GM21528 (cell line): ENCODE data around the gene AUTS2.
"Not testable (repeated sequence)": the region's sequence is repeated elsewhere in the genome, so short reads cannot be mapped to it uniquely, and the experiment has no call there.

Experiments
- ATAC-seq: cut with Tn5 transposase; IDR thresholded peaks from one replicate; pipeline ENCODE4 v1.9.1; 2021; ENCODE audit warnings: mild to moderate bottlenecking, moderate library complexity; ENCODE audit not compliant: unreplicated experiment, low FRiP score

AUTS2 gene

DNA sequence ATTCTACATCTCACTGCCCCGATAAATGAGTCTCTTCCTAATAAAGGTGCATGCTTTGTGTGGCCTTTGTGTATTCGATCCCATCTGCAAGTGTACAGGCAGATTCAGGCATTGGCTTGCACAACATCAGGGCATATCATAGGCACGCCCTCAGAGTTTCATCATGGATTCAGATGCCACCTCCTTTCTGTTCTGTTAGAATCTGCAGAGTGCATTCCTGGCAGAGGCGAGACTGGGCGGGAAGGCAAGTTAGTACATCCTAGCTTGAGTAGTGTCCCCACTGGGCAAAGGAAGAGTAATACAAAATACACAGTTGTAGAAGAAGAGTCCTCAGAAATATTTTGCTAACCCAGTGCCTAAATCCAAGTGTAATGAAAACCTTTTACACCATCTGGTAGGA, 1187.2 kb downstream of the AUTS2 start:
- no peak for ATAC-seq

DNA sequence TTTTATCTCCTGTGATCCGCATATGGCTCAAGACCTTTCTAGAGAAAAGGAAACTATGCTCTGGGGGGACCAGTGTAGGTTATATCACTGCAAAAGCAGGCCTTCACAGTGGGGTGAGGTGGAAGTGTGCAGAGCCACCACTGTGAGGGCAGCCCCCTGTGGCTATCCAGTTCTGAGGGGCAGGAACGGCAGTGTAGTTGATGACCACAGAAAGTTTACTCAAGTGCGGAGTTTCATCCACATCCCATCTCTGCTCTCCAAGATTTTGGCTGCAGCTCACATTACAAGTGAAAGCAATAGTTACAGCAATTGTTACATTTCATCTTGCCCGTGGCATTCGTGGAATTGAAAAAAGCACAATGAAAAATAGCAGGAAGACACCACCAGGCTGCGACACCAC, 1187.8 kb downstream of the AUTS2 start:
- no peak for ATAC-seq

DNA sequence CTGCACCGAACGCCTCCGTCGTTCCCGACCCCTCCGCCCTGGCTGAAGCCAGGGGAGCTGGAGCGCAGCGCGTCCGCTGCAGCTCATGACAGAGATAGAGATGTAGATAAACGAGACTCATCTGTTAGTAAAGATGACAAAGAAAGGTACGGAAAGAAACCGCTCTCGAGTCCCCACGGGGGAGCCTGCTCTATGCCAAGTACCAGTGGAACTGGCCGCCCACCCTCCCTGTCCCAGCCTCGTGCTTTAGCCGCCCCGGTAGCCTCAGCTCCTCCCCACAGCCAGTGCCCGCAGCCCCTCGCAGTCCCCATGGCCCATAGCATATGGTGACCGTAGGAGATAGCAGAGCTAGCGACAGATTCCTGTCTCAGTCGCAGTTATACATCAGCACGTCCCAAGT, 1189.0 kb downstream of the AUTS2 start:
- ATAC-seq, result no peak

DNA sequence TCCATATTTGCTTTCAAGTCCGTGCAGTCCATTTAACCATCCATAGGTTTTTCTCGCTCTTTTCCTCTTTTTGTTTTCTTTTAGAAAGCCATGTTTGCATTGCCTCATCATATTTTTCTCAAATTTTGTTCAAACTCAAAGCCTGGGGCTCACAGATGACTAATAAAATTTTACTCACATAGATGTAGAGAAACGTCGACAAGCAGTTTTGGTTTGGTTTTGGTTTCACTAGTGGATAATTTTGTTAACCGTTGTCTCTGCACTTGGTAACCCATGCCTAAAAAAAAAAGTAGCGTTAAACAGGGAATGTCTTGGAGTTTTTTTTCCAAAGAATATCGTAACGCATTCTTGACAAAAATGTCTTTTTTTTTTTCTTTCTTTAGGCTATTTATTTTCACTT, 1189.5 kb downstream of the AUTS2 start:
- no peak for ATAC-seq

DNA sequence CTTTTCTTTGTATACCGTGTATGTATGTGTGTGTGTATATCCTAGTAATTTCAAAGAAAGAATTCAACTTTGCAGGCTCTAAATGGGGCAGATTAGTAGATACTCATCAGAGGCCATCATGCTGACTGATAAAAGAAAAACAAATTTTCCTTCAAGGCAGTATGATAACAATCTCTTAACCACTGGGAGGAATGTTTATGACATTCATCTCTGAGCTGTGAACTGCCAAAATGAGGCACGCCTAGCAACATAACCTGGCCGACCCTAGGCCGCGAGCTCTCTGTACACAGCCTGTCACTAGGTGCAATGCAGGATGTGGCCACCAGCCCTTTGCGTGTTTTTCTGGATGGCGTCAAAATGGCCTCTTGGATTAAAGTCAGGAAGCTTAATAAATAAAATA, 1190.0 kb downstream of the AUTS2 start:
- no peak for ATAC-seq

DNA sequence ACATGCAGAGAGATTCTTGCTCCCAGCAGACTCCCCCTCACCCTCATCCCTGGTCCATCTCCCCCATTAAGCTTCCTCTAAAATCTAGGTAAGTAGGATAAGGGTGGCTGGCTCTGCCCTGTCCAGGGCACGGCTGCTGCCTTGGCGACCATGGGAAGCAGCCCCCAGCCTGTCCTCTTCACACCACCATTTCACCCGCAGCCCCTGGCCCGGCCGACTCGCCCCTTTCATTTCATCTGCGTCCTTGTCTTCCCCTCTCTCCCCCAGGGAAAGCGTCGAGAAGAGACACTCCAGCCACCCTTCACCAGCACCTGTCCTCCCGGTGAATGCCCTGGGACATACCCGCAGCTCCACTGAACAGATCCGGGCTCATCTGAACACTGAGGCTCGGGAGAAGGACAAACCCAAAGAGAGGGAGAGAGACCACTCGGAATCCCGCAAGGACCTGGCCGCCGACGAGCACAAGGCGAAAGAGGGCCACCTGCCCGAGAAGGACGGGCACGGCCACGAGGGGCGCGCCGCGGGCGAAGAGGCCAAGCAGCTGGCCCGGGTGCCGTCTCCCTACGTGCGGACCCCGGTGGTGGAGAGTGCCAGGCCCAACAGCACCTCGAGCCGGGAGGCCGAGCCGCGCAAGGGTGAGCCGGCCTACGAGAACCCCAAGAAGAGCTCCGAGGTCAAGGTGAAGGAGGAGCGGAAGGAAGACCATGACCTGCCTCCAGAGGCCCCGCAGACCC, 1191.4 kb downstream of the AUTS2 start:
- no peak for ATAC-seq

DNA sequence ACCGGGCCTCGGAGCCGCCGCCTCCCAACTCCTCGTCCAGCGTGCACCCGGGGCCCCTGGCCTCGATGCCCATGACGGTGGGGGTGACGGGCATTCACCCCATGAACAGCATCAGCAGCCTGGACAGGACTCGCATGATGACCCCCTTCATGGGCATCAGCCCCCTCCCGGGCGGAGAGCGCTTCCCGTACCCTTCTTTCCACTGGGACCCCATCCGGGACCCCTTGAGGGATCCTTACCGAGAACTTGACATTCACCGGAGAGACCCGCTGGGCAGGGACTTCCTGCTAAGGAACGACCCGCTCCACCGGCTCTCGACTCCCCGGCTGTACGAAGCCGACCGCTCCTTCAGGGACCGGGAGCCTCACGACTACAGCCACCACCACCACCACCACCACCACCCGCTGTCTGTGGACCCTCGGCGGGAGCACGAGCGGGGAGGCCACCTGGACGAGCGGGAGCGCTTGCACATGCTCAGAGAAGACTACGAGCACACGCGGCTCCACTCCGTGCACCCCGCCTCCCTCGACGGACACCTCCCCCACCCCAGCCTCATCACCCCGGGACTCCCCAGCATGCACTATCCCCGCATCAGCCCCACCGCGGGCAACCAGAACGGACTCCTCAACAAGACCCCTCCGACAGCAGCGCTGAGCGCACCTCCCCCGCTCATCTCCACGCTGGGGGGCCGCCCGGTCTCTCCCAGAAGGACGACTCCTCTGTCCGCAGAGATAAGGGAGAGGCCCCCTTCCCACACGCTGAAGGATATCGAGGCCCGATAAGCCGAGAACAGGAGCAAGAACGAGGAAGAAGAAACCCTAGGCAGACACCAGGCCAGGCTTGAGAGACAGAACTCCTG, 1192.2 kb downstream of the AUTS2 start:
- ATAC-seq, result no peak

DNA sequence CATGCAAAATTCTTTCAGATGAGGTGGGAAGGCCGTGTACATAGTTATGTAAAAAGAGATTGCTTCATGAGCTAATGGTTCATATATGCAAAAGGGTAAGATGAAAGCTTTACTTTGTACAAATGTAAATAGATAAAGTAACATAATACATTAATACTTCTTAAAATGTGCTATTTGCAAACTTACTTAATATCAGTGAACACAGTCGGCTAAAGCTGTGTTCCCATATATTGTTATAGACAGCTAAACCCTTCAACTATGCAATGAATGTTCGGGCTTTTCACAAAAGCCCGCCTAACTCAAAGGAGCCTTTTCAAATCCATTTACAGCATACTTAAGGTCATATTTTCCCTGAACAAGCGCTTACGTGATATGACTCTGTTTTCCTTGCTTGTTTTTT, 1193.1 kb downstream of the AUTS2 start:
- no peak for ATAC-seq

DNA sequence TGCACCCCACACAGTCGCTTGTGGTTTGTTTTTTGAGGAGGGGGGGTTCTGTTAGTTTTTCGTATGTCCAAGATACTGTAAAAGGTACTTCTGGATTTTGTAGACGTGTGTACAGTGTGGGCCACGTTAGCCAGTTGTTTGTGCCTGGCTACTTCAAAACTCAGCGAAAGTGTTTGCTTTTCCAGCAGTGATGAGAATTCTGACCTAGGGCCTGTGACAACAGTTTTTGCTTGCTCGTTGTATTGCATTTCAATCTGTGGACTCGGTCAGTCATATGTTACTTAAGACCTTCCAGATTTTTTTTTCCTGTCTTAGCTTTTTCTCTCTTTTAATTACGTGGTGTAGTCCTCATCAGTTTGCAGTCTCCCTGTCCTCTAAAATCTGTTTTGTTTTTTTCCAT, 1194.8 kb downstream of the AUTS2 start:
- no peak for ATAC-seq

DNA sequence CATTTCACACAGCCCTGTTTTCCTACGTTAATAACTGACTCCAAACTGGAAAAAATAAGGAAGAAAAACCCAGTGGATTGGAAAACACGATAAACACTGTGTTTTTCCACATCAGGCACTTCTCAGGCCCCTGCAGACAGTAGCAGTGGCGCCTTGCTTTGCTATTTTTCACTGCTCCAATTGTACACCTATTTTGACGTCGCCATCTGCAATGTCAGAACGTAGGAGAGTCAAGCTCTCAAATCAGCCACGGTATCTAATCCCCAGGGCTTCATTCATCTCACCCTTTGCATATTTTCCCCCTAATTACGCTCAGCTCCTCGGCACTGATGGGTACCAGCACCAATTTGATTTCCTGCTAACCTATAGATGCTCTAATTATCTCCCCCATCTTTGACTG, 1195.5 kb downstream of the AUTS2 start:
- no peak for ATAC-seq

DNA sequence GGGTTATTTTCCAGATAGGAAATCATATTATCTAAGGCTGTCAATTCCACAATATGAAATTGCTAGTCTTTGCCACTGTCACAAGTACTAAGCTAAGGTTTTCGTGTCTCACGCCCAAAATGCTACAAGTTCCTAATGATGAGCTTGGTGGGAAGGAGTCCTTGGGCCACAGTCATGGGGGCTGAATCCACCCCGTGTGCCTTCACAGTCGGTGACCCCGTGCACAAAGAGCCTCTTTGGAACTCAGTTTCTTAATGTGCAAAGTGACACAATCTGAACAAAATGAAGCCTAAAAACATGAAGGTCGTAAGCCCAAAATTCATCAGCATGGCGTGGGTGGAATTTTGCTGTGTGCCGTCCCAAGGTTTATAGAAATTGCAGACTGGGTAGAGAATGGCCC, 1196.7 kb downstream of the AUTS2 start:
- no peak for ATAC-seq

DNA sequence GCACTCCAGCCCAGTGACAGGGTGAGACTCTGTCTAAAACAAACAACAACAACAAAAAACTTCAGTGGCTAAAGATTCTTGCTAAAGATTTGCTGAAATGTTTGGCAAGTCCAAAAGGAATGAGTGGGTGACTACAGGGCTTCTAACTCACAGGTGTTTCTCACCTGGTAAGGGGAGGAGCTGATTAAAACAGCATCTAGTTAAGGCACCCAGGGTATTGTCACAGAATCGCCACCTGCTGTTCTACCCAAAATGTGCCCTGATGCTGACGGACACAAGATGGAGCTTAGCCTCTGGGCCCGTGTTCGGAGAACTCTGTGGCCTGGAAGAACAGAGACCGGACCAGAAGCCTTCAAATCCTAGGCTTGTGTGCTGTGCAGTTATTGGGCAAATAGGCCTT, 1197.7 kb downstream of the AUTS2 start:
- no peak for ATAC-seq

DNA sequence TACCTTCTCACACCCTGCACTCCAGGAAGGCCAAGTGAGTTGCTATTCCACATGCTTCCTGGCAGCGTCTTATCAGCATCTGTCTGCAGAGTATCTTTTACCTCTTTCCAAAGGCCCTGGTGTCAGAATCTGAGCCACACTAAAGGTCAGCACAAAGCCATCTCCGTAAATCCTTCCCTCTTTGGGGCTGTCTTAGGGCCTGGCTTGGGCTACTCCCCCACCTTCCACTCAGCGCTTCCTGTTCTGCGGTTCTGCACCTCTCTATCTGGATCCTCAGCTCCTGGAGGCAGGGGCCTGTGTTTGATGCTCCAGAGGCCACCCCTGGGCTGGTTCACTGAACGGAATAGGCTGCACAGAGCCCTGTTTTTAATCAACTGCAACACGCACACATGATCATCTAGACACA, 1198.8 kb downstream of the AUTS2 start:
- no peak for ATAC-seq

DNA sequence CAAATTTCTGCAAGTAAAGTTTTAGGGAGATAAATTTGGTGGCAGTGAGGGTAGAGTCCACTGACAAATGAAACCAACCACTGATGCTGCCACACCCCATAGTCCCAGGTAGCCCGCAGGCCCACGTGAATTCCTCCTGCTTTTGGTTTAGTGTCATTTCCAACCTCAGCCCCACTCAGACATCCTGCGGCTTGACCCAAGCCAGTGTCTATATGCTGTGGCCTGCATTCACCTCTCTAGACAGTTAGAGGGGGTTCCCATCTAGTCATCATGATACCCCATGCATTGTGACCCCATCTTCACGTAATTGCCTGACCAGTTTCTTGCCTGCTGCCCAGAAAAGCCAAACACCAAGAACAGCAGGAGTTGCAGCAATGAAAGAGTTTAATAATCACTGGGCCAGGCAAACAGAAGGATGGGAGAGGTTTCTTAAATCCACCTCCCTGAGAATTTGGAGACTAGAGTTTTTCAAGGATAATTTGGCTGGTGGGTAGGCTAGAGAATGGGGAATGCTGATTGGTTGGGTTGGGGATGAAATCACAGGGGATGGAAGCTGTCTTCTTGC, 1201.6 kb downstream of the AUTS2 start:
- no peak for ATAC-seq

DNA sequence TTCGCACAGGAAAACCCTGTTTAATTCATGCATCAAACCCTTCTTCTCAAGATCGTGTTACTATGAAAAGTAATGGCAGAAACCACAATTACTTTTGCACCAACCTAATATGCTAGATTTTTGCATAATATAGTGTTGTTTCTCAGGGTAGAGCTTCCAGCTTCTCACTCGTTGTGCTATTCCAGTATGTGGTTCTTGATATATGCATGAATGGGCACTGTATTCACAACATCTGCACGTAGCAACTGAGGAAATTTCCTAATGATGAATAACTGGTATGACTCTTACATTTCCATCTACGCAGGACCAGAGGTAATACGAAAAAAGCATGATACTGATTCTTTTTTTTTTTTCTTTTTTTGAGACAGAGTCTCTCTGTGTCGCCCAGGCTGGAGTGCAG, 1207.1 kb downstream of the AUTS2 start:
- ATAC-seq, result no peak

DNA sequence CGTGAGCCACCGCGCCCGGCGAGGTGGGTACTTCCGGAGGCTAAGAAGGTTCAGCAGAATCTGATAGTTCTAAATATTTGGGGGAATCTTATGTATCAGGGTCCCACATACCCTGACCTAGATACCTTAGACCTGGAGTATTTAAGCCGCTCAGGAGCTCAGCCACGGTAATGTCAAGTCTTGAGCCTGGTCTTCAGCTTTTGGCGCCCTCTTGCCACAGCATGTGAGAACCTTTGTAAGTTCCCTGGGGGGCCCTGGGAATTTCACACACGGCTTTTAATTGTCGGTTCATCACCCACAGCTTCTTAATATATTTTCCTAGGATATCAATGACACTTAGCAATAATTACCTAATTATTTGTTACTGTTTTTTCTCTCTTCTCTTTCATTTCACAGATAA, 1209.4 kb downstream of the AUTS2 start:
- no peak for ATAC-seq

DNA sequence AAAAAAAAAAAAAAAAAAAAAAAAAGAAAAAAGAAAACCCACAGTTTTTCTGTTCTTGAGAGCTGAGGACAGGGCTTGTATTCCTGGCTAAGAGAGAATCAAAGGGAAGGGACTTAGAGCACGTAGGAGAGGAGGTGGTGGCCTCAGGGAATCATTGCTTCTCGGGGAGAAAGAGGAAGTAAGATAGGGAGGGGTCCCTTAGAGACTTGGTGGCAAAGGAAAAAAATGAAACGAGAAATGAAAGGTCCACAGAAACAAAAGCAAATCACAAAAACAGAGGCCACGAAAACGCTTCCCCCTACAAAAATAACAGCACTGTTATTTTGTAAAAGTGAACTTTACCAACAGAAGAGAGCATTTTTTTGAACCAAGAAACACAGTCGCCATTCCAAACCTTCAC, 1210.6 kb downstream of the AUTS2 start:
- no peak for ATAC-seq

DNA sequence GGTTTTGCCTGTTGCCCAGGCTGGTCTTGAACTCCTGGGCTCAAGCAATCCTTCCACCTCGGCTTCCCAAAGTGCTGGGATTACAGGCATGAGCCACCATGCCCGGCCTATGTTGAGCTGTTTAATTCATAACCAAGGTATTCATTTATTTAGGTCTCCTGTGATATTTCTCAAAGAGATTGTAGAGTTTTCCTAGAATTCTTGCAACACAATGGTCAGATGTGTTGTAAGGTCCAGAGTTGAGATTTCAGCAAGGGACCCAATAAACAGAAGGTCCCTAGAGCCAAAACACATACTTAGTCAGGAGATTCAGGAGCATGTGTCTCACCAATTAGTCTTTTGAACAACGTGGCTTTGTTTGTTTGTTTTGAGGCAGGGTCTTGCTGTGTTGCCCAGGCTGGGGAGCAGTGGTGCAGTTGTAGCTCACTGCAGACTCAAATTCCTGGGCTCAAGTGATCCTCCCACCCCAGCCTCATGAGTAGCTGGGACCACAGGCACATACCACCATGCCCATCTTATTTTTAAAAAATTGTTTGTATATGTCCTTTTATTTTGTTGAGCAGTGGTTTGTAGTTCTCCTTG, 1212.4 kb downstream of the AUTS2 start:
- ATAC-seq, result no peak

DNA sequence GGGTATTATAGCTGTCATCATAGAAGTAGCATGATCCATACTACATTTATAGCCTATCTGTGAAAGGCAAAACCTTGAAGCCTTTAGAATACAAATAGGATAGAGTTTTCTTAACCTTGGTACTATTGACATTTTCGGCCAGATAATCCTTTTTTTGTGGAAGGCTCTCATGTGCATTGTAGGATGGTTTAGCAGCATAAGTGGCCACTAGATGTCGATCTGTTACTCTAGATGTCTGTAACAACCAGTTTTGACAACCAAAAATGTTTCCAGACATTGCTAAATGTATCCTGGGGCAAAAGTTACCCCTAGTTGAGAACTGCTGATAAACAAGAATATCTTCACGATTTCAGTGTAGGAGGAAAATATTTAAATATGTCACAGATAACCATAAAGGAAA, 1214.2 kb downstream of the AUTS2 start:
- no peak for ATAC-seq

DNA sequence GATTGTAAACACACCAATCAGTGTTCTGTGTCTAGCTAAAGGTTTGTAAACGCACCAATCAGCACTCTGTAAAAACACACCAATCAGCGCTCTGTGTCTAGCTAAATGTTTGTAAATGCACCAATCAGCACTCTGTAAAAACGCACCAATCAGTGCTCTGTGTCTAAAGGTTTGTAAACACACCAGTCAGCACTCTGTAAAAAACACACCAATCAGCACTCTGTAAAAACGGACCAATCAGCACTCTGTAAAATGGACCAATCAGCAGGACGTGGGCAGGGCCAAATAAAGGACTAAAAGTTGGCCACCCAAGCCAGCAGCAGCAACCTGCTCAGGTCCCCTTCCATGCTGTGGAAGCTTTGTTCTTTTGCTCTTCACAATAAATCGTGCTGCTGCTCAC, 1224.2 kb downstream of the AUTS2 start:
- ATAC-seq, result not testable (repeated sequence)
